GM12872 (cell line): Measurements from ENCODE around the gene APBB2.

Experiments
- CTCF ChIP-seq: IDR thresholded peaks from 3 replicates; pipeline ENCODE4 v1.5.1; 2011; ENCODE audit warnings: low read depth, mild to moderate bottlenecking, low read length, moderate library complexity; ENCODE audit not compliant: insufficient read depth

Gene APBB2

GRCh38 chr4:40875507-40876150 is 338.7 kb downstream of the APBB2 start:
- TF ChIP-seq CTCF: no peak

- TF ChIP-seq CTCF: no peak
Measured at GRCh38 chr4:40874901-40875300, 339.4 kb downstream of the APBB2 start.

GRCh38 chr4:40874331-40874730 is 340.0 kb downstream of the APBB2 start:
- TF ChIP-seq CTCF: no peak

GRCh38 chr4:40871695-40872250 is 342.6 kb downstream of the APBB2 start:
- TF ChIP-seq CTCF: no peak

- no peak for TF ChIP-seq CTCF
Measured at GRCh38 chr4:40870150-40870549, 344.2 kb downstream of the APBB2 start.

GRCh38 chr4:40865696-40866095 is 348.6 kb downstream of the APBB2 start:
- no peak for TF ChIP-seq CTCF

GRCh38 chr4:40864531-40864930 is 349.8 kb downstream of the APBB2 start:
- TF ChIP-seq CTCF: no peak
